NB4 (cell line): Measurements from ENCODE around the gene SF3A1.

ENCODE experiments used
- CTCF ChIP-seq: IDR thresholded peaks from one replicate; pipeline ENCODE4 v1.5.1; 2012; ENCODE audit warnings: low read depth, low read length
- MYC ChIP-seq: IDR thresholded peaks from 2 replicates; pipeline ENCODE4 v1.6.1; 2011; ENCODE audit warnings: low read depth, low read length
- POLR2A ChIP-seq: IDR thresholded peaks from 2 replicates; pipeline ENCODE4 v1.6.1; 2011; ENCODE audit warnings: mild to moderate bottlenecking; ENCODE audit not compliant: insufficient read length; ENCODE audit errors: extremely low read depth

- no peak for TF ChIP-seq POLR2A
- TF ChIP-seq CTCF = no peak
- TF ChIP-seq MYC = no peak
Measured at GRCh38 chr22:30296833-30297232, 59.9 kb downstream of the SF3A1 start.
